SK-N-SH (cell line): ENCODE data around the gene MYLIP.

Experiments
- CTCF ChIP-seq: fragments of 200-600 bp; sonication (generic); IDR thresholded peaks from 2 replicates; pipeline ENCODE4 v1.6.1; 2017; ENCODE audit warnings: antibody characterized with exemption, mild to moderate bottlenecking, moderate library complexity
- EZH2phosphoT487 ChIP-seq: fragments of 200-600 bp; sonication (generic); IDR thresholded peaks from 2 replicates; pipeline ENCODE4 v1.6.1; 2017; ENCODE audit warnings: low read depth, mixed run types, mild to moderate bottlenecking, antibody characterized with exemption, moderate library complexity, borderline replicate concordance
- FOSL2 ChIP-seq: IDR thresholded peaks from 2 replicates; pipeline ENCODE4 v1.4.0; 2012; ENCODE audit warnings: low read depth, mild to moderate bottlenecking, moderate library complexity, borderline replicate concordance
- FOXM1 ChIP-seq: IDR thresholded peaks from 2 replicates; pipeline ENCODE4 v1.4.0; 2012; ENCODE audit warnings: low read depth, mild to moderate bottlenecking
- JUND ChIP-seq: IDR thresholded peaks from 2 replicates; pipeline ENCODE4 v1.4.0; 2012
- MAX ChIP-seq: IDR thresholded peaks from 2 replicates; pipeline ENCODE4 v1.4.0; 2012; ENCODE audit warnings: low read depth
- POLR2AphosphoS5 ChIP-seq: IDR thresholded peaks from 2 replicates; pipeline ENCODE4 v1.6.1; 2012; ENCODE audit warnings: low read depth, low read length
- RAD21 ChIP-seq: IDR thresholded peaks from 2 replicates; pipeline ENCODE4 v1.6.1; 2012; ENCODE audit warnings: mild to moderate bottlenecking, low read length
- REST ChIP-seq: IDR thresholded peaks from 2 replicates; pipeline ENCODE4 v1.6.1; 2012; ENCODE audit warnings: mild to moderate bottlenecking, low read depth, low read length, moderate library complexity
- SIN3A ChIP-seq: IDR thresholded peaks from 2 replicates; pipeline ENCODE4 v1.6.1; 2012; ENCODE audit warnings: low read depth, mild to moderate bottlenecking, low read length, moderate library complexity, borderline replicate concordance
- SMC3 ChIP-seq: IDR thresholded peaks from 2 replicates; pipeline ENCODE4 v1.6.1; 2012; ENCODE audit warnings: low read depth, low read length, improper control_type of control experiment
- TEAD4 ChIP-seq: IDR thresholded peaks from 2 replicates; pipeline ENCODE4 v1.4.0; 2012; ENCODE audit warnings: mild to moderate bottlenecking, borderline replicate concordance; ENCODE audit not compliant: insufficient read depth
- YY1 ChIP-seq: IDR thresholded peaks from 2 replicates; pipeline ENCODE4 v1.4.0; 2012; ENCODE audit warnings: low read depth, mild to moderate bottlenecking

GRCh38 chr6:16190214-16190613, 61.3 kb downstream of the MYLIP start:
- TF ChIP-seq CTCF (no peak), TEAD4 (no peak), YY1 (no peak), SIN3A (no peak), POLR2AphosphoS5 (no peak), SMC3 (no peak), EZH2phosphoT487 (no peak), REST (no peak), FOSL2 (no peak), RAD21 (no peak), MAX (no peak), FOXM1 (no peak), JUND (no peak)
